Measurements from ENCODE around the gene RGL4.
"Not testable (repeated sequence)": the region's sequence is repeated elsewhere in the genome, so short reads cannot be mapped to it uniquely, and the experiment has no call there.

Gene RGL4

GRCh38 chr22:23698094-23698493 is 7.3 kb downstream of the RGL4 start:
- DNase-seq (ENCODE audit: low read depth in 2 of 2): no peak

- no peak for DNase-seq (ENCODE audit: low read depth in 2 of 2)
Measured at GRCh38 chr22:23698673-23699235, 7.9 kb downstream of the RGL4 start.

- DNase-seq (ENCODE audit: low read depth in 2 of 2): no peak
Measured at GRCh38 chr22:23700706-23701105, 9.9 kb downstream of the RGL4 start.

- no peak for DNase-seq (ENCODE audit: low read depth in 2 of 2)
Measured at GRCh38 chr22:23704062-23704461, 13.2 kb downstream of the RGL4 start.

- DNase-seq (ENCODE audit: low read depth in 2 of 2): no peak
Measured at GRCh38 chr22:23704829-23705228, 14.0 kb downstream of the RGL4 start.

GRCh38 chr22:23705358-23705757 is 14.5 kb downstream of the RGL4 start:
- peak in 1 of 2 donors; percentile 23 for DNase-seq (ENCODE audit: low read depth in 2 of 2)

GRCh38 chr22:23708270-23708669 is 17.5 kb downstream of the RGL4 start:
- DNase-seq (ENCODE audit: low read depth in 2 of 2): no peak

GRCh38 chr22:23709107-23709506 is 18.3 kb downstream of the RGL4 start:
- no peak for DNase-seq (ENCODE audit: low read depth in 2 of 2)

- no peak for DNase-seq (ENCODE audit: low read depth in 2 of 2)
Measured at GRCh38 chr22:23712256-23712655, 21.4 kb downstream of the RGL4 start.

- DNase-seq (ENCODE audit: low read depth in 2 of 2): no peak
Measured at GRCh38 chr22:23713696-23714595, 23.1 kb downstream of the RGL4 start.

GRCh38 chr22:23714596-23715578 is 24.1 kb downstream of the RGL4 start:
- no peak for DNase-seq (ENCODE audit: low read depth in 2 of 2)

- DNase-seq (ENCODE audit: low read depth in 2 of 2): no peak
Measured at GRCh38 chr22:23715806-23716375, 25.1 kb downstream of the RGL4 start.

- peak; percentile 70 to 76 for DNase-seq (ENCODE audit: low read depth in 2 of 2)
Measured at GRCh38 chr22:23716811-23717801, 26.3 kb downstream of the RGL4 start.

- no peak for DNase-seq (ENCODE audit: low read depth in 2 of 2)
Measured at GRCh38 chr22:23718371-23719165, 27.8 kb downstream of the RGL4 start.

- DNase-seq (ENCODE audit: low read depth in 2 of 2): no peak
Measured at GRCh38 chr22:23720855-23721254, 30.0 kb downstream of the RGL4 start.

GRCh38 chr22:23722160-23722559 is 31.3 kb downstream of the RGL4 start:
- no peak for DNase-seq (ENCODE audit: low read depth in 2 of 2)

- no peak for DNase-seq (ENCODE audit: low read depth in 2 of 2)
Measured at GRCh38 chr22:23722724-23723123, 31.9 kb downstream of the RGL4 start.

GRCh38 chr22:23728108-23728507 is 37.3 kb downstream of the RGL4 start:
- DNase-seq (ENCODE audit: low read depth in 2 of 2): not testable (repeated sequence)

GRCh38 chr22:23737696-23738095 is 46.9 kb downstream of the RGL4 start:
- DNase-seq (ENCODE audit: low read depth in 2 of 2): no peak

Measured in stimulated activated CD4-positive, alpha-beta T cell treated with anti-CD3 and anti-CD28 coated beads, Interleukin-4, amount 100 ng/mL, for 48 hours (primary cell).